Large intestine (tissue), 3 donors: Measurements from ENCODE around the gene ETFA. TPM values are rescaled to one million over a fixed set of nuclear protein-coding genes. Genes with fewer than 3 reads are reported as not detected.

ENCODE experiments used
- DNase-seq, 2 donors: peaks; one replicate each; pipeline versions ENCODE4 v3.0.0 to v3.0.0-alpha.2; 2013
- H3K27ac ChIP-seq: one replicate; pipeline ENCODE4 v1.5.1; 2013; ENCODE audit warnings: low read length
- H3K27me3 ChIP-seq: 2 replicates; pipeline ENCODE4 v1.6.1; 2013; ENCODE audit warnings: low read length; ENCODE audit not compliant: control insufficient read depth, insufficient read depth
- H3K36me3 ChIP-seq: 2 replicates; pipeline ENCODE4 v1.6.1; 2013; ENCODE audit warnings: low read length; ENCODE audit not compliant: control insufficient read depth, insufficient read depth
- H3K4me1 ChIP-seq: one replicate; pipeline ENCODE4 v1.6.1; 2013; ENCODE audit warnings: low read length; ENCODE audit not compliant: control insufficient read depth, insufficient read depth
- H3K4me3 ChIP-seq: one replicate; pipeline ENCODE4 v1.5.1; 2013; ENCODE audit warnings: low read length
- H3K9me3 ChIP-seq: one replicate; pipeline ENCODE4 v1.6.1; 2013; ENCODE audit warnings: mild to moderate bottlenecking, low read depth, low read length, moderate library complexity; ENCODE audit not compliant: control insufficient read depth
- WGBS: methylation state at CpG from one replicate; pipeline ENCODE4 v1.1.5; 2013; ENCODE audit warnings: low lambda C conversion rate; ENCODE audit not compliant: insufficient coverage; 5-methylcytosine and 5-hydroxymethylcytosine counted together
- polyA plus RNA-seq: library from polyadenylated mRNA; unstranded; fragments of 120-200 nt; gene quantifications from one replicate; pipeline ENCODE4 v1.2.1, GENCODE V29; 2013

ETFA gene
- polyA plus RNA-seq, 1 donor, result 179 TPM

- no peak for DNase-seq
- H3K27ac ChIP-seq, result no peak overlapping the region
- peaks cover 22% of the 10 kb centered on the region for H3K36me3 ChIP-seq
- no peak overlapping the region for H3K4me3 ChIP-seq
- H3K9me3 ChIP-seq, result peaks cover 3% of the 10 kb centered on the region
- H3K27me3 ChIP-seq, result no peaks in the 10 kb centered on the region
- H3K4me1 ChIP-seq, result no peaks in the 10 kb centered on the region
- whole genome bisulfite sequencing, result 92% methylated on average over 2 of the region's 11 CpGs
Observed at GRCh38 chr15:76204916-76205460, 106.3 kb downstream of the ETFA start.

GRCh38 chr15:76204109-76204845 is 107.0 kb downstream of the ETFA start:
- Histone ChIP-seq H3K4me3 (no peak overlapping the region), H3K4me1 (no peaks in the 10 kb centered on the region), H3K36me3 (peaks cover 17% of the 10 kb centered on the region), H3K27me3 (no peaks in the 10 kb centered on the region), H3K9me3 (peaks cover 3% of the 10 kb centered on the region), H3K27ac (no peak overlapping the region)
- no peak for DNase-seq
- no CpG with 5 or more reads among the region's 18 CpGs for WGBS

GRCh38 chr15:76203346-76204108 is 107.7 kb downstream of the ETFA start:
- Histone ChIP-seq H3K36me3 (peaks cover 13% of the 10 kb centered on the region), H3K4me1 (no peaks in the 10 kb centered on the region), H3K4me3 (no peak overlapping the region), H3K27me3 (no peaks in the 10 kb centered on the region), H3K9me3 (peaks cover 3% of the 10 kb centered on the region), H3K27ac (no peak overlapping the region)
- no CpG with 5 or more reads among the region's 23 CpGs for WGBS
- no peak for DNase-seq

- no peak for DNase-seq
- Histone ChIP-seq H3K9me3 (peaks cover 3% of the 10 kb centered on the region), H3K36me3 (peaks cover 10% of the 10 kb centered on the region), H3K27ac (no peak overlapping the region), H3K4me3 (no peak overlapping the region), H3K27me3 (no peaks in the 10 kb centered on the region), H3K4me1 (peaks cover 5% of the 10 kb centered on the region)
- WGBS, result no CpG with 5 or more reads among the region's 6 CpGs
Observed at GRCh38 chr15:76201536-76202255, 109.6 kb downstream of the ETFA start.

GRCh38 chr15:76200641-76201105 is 110.6 kb downstream of the ETFA start:
- WGBS, result no CpG with 5 or more reads among the region's 5 CpGs
- H3K9me3 ChIP-seq, result peaks cover 3% of the 10 kb centered on the region
- DNase-seq, result no peak
- peaks cover 3% of the 10 kb centered on the region for H3K36me3 ChIP-seq
- H3K4me1 ChIP-seq, result peaks cover 12% of the 10 kb centered on the region
- no peak overlapping the region for H3K27ac ChIP-seq
- no peaks in the 10 kb centered on the region for H3K27me3 ChIP-seq
- H3K4me3 ChIP-seq, result no peak overlapping the region

GRCh38 chr15:76200083-76200465 is 111.2 kb downstream of the ETFA start:
- Histone ChIP-seq H3K4me3 (no peak overlapping the region), H3K9me3 (peaks cover 3% of the 10 kb centered on the region), H3K27me3 (no peaks in the 10 kb centered on the region), H3K36me3 (peaks cover 2% of the 10 kb centered on the region), H3K27ac (no peak overlapping the region), H3K4me1 (peaks cover 12% of the 10 kb centered on the region)
- WGBS, result no CpG with 5 or more reads among the region's 6 CpGs
- DNase-seq, result no peak

- Histone ChIP-seq H3K36me3 (peaks cover 2% of the 10 kb centered on the region), H3K27me3 (no peaks in the 10 kb centered on the region), H3K4me1 (peaks cover 12% of the 10 kb centered on the region), H3K27ac (no peak overlapping the region), H3K4me3 (no peak overlapping the region), H3K9me3 (peaks cover 3% of the 10 kb centered on the region)
- DNase-seq, result no peak
- 60% methylated on average over 1 of the region's 19 CpGs for WGBS
Observed at GRCh38 chr15:76199106-76200082, 111.9 kb downstream of the ETFA start.

- H3K27ac ChIP-seq, result no peak overlapping the region
- DNase-seq, result no peak
- no peak overlapping the region for H3K4me3 ChIP-seq
- no peaks in the 10 kb centered on the region for H3K27me3 ChIP-seq
- WGBS, result no CpG with 5 or more reads among the region's 6 CpGs
- H3K4me1 ChIP-seq, result peaks cover 12% of the 10 kb centered on the region
- no peaks in the 10 kb centered on the region for H3K9me3 ChIP-seq
- peaks cover 2% of the 10 kb centered on the region for H3K36me3 ChIP-seq
Observed at GRCh38 chr15:76198456-76199105, 112.7 kb downstream of the ETFA start.

GRCh38 chr15:76197703-76198455 is 113.4 kb downstream of the ETFA start:
- peaks cover 12% of the 10 kb centered on the region for H3K4me1 ChIP-seq
- no peak overlapping the region for H3K4me3 ChIP-seq
- peaks cover under 1% of the 10 kb centered on the region for H3K27me3 ChIP-seq
- no peak for DNase-seq
- H3K36me3 ChIP-seq, result peaks cover 2% of the 10 kb centered on the region
- no peaks in the 10 kb centered on the region for H3K9me3 ChIP-seq
- no CpG with 5 or more reads among the region's 8 CpGs for WGBS
- no peak overlapping the region for H3K27ac ChIP-seq
